Left lobe of liver (tissue), 2 donors: ENCODE measurements around the gene MEGF11. TPM values are rescaled to one million over a fixed set of nuclear protein-coding genes. Genes with fewer than 3 reads are reported as not detected.

Experiments
- ATAC-seq: fragments of 200-7000 bp; cut with Tn5 transposase; one replicate; pipeline ENCODE4 v1.9.1; 2020; ENCODE audit warnings: mild to moderate bottlenecking, moderate library complexity
- DNase-seq: peaks from one replicate; pipeline ENCODE4 v3.0.0-alpha.2; 2020; ENCODE audit warnings: low spot score
- total RNA-seq: library from RNA; stranded (reverse); gene quantifications from one replicate; pipeline ENCODE4 v1.2.1, GENCODE V29; 2021
- donor health status: DM: no; HTN: no; CAD: no; lungs with moderate emphysema.
- donor health status: DM: no; HTN: yes; CAD: no.

Gene MEGF11
- total RNA-seq, 1 donor from 2014 or later, result not detected

DNA sequence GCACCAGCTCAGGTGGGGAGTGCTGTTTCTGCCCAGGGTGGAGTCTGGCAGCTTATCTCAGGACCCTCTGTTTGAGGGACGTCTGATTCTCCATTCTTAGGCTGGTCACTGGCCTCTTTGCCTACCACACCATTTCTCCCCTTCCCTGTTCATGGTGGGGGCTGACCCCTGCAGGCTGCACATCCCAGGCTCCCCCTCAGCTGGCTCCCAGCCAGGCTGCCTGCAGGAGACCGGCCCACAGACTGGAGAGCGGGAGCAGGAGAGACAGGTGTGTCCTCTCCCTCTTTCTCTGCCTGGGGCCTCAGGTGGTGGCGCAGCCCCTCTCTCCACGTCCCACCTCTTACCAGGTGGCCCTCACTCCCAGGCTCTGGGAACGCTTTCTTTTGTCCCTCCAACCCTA, 323.4 kb downstream of the MEGF11 start:
- no peak for DNase-seq
- no peak for ATAC-seq

DNA sequence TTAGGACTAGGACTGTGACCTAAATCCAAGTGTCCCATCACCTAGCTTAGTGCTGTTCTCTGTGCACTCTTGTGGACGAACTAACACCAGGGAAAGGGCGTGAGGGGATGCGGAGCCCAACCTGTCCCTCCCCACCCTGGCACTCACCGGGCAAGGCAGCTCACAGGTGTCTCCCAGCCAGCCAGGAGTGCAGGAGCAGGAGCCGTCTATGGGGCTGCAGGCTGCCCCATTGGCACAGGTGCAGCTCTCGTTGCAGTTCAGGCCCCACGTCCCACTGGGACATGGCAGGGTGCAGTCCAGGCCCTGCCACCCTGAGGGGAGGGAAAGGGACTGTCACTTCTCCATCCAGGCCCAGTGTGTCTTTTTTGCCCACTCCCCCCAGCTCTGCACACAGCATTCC, 324.0 kb downstream of the MEGF11 start:
- DNase-seq (no peak), ATAC-seq (no peak)

DNA sequence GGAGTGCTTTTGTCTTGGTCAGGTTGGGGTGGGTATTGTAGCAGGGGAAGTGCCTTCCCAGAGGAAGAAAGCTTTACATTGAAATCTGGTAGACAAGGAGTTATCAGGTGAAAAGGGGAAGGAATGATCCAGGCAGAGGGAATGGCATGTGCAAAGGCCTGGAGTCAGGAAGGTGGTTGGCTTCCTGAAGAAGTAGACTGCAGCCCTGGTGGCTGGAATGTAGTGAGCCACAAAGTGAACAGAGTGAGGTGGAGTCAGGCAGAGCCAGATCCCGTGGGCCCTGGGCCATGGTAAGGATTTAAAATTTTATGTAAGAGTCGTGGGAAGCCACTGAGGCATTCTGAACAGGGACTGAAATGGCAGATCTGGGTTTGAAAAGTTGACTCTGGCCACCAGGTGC, 326.0 kb downstream of the MEGF11 start:
- no peak for ATAC-seq
- no peak for DNase-seq

DNA sequence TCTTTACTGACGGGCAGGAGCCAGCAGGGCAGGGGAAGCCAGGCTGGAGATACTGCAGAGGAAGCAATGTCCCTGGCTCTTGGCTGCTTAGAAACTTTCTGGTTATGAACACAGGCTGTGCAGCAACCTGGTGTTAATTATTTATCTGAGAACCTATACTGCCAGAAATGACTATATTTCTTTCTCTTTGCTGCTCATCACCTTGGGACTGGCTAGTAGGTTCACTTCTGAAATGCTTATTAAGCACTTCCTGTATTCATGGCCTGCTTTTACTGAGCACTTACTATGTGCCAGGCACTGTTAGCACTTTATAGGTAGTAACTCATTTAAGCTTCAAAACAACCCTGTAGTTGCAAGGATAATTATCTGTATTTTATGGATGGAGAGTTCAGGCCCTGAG, 326.7 kb downstream of the MEGF11 start:
- DNase-seq (no peak), ATAC-seq (no peak)

DNA sequence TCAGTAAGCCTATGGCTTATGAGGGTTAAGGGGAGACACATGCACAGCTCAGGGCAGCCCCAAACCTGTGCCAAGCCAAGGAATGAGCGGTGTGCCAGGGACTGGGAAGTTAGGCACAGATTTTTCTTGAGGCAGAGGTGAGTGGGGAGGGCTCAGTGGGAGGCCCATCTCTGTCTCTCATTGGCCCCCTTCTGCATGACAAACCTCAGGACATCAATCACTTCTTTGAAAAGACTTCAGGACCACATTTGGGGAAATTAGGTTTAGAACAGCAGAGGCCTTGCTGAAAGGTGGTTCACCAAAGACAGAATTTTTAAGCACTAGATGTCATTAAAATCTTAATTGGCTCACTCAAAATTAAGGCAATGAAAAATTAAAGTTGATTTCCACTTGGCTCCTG, 327.1 kb downstream of the MEGF11 start:
- DNase-seq (no peak), ATAC-seq (no peak)

DNA sequence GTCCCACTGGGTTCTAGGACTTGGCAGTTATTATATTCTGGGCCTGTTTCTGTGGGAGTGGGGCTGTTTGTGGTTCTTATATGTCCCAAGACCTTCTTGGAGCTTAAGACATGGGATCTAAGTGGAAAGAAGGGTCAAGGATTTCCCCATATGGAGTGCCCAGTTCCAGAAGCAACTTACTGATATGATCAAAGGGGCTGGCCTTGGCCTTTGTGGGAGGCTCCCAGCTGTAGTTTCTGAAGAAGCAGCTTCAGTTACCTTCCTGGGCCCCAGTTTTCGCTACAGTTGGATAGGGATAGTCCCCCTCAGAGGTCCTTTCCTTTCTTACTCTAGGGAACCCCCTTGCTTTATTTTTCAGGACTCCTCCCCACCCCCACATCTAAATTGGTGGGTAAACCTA, 328.2 kb downstream of the MEGF11 start:
- no peak for ATAC-seq
- DNase-seq, result no peak

DNA sequence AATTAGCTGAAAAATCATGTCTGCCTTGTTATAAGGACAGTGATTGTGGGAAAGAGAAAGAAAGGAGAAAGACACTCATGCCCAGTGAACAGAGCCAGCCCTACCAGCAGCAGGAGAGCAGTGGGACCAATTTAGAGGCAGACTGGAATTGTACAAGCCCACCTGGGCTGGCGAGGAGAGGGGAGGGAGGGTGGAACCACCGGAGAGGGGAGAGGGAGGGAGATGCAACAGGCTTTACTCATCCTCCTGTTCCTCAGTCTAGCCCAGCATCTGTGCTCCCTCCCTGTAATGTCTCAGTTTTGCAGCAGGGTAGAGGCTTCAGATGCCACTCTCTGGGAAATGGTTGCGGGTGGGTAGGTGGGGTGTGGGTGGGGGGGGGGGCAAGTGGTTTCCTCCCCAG, 329.5 kb downstream of the MEGF11 start:
- no peak for ATAC-seq
- no peak for DNase-seq

DNA sequence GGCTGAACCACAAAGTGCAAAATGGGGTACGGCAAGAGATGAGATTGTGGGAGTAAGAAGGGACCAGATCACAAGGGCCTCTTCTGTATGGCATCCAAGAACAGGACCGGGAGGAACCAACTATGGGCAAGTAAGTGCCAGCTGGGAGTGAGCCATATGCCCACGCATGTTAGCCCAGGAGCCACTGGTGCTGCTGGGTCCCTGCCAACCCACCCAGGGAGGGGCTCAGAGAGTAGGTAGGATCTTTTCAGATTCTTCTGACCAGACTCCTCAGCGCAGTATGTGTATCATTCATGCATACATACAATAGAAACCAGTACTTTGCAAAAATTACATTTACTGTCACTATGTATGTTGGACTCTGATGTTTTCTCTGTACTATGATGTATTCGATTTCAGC, 330.3 kb downstream of the MEGF11 start:
- ATAC-seq, result no peak
- DNase-seq, result no peak

DNA sequence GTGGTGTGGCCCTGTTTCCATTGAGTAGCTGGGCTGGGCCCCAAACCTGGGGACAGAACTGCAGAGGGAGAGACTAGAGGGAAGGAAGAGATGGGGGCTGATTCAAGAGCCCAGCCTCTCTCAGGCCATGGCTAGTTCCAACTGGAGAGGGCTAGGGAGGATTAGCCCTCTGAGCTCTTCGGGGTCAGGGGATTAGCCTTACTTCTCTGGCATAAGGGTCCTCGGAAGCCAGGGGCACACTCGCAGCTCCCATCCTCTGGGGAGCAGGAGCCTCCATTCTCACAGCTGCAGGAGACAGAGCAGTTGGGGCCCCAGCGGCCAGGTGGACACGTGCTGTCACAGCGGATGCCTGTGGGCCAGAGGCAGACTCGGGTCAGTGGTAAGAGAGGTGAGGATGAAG, 330.9 kb downstream of the MEGF11 start:
- DNase-seq, result no peak
- no peak for ATAC-seq

DNA sequence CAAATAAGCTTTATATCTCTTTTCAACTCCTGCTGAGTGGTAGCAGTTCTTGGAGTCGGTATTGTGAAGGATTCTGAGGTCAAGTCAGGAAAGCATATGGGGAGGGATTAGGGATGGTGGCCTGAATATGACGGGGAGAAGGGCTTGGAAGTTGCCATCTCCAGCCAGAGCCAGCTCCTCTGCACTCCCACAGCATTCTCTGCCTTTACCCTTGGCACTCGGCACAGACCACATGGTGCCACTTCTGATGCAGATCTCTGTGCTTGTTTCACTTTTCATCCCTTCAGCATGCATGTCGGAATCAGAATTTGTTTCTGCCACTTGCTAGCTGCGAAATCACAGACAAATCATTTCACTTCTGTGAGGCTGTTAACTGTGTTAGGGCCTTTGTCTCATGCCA, 331.8 kb downstream of the MEGF11 start:
- ATAC-seq (no peak), DNase-seq (no peak)

DNA sequence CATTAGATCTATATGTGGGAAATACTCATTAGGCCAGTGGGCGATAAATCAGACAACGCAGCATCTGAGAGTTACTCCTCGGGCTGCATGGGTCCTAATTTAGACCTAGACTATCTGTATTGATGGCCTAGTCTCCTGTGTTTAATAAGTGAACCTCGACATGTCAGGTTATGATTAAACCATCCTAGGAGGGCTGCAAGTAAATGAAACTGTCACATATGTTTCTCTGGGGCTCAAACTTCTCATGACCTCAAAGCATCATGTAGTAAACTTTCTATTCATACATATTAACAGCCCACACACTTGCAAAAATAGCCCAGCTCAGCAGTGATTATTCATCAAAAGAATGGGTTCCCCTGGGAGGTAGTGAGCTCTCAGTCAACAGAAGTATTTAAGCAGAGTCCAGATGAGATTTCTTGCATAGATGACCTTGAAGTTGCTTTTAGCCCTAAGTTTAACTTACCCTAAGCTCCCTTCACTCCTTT, 332.7 kb downstream of the MEGF11 start:
- DNase-seq, result no peak
- ATAC-seq, result no peak

DNA sequence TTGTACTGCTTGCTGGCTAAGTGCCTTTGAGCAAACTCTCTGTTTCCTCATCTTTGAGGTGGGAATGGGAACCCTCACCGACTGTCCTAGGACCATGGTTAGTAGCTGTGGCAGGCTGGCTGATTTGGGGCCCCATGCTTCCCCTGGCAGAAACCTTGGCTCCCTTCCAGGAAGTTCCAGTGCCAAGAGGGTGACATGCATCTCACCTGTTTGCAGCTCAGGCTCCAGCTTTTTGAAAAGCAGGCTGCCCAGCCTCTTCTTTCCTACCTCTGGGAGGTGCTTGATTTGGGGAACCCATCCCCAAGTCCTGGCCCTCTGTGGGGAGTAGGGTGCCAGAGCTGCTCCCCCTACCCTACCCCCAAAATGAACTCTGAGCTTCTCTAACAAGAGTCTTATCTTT, 333.4 kb downstream of the MEGF11 start:
- ATAC-seq, result no peak
- DNase-seq, result no peak

DNA sequence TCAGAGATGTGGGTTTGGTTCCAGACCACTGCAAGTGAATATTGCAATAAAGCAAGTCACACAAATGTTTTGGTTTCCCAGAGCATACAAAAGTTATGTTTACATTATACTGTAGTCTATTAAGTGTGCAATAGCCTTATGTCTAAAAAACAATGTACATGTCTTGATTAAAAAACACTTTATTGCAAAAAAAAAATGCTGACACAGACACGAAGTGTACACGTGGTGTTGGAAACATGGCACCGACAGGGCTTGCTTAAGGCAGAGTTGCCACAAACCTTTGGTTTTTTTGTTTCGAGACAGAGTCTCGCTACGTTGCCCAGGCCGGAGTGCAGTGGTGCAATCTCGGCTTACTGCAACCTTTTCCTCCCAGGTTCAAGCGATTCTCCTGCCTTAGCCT, 334.2 kb downstream of the MEGF11 start:
- ATAC-seq (no peak), DNase-seq (no peak)

DNA sequence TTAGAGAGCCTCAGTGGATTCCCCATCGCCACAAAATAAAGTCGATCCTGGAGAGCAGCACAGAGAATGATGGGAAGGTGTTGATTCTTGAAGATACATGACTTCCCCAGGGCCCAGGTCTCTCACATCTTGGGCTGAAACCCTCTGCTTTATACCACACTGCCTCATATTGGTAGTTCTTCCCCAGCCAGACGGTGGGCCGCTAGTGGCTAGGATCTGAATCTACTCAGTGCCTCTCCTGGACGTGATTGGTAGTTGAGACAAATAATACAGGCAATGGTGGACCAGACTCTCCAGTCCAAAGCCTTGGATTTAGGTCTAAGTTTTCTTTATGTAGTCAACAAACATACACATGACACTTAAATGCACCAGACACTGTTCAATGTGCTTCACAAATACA, 334.6 kb downstream of the MEGF11 start:
- DNase-seq (no peak), ATAC-seq (no peak)

DNA sequence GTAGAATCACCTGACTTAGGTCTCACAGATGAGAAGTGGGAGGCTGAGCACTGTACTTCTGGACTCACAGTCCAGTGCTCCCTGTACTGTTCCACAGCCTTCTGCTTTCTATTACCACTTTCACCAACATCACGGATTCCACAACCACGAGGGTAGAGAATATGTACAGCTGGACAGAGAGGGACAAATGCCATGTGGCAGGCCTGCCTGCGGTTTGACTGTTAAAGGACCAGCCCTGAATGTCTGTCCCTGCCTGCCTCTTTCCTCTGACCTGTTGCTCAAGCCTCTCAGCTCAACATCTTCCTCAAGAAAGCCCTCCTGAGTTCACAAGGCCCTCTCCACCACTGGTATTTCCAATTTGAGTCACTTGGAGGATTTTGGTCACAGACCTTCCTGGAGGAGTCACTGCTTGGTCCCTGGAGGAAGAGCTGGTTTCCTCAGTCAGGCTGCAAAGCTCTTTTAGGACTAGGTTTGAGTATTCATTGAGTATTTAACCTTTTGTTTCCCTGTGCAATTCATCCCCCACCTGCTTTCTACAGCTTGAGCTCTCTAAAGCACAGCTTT, 335.1 kb downstream of the MEGF11 start:
- DNase-seq (no peak), ATAC-seq (no peak)

DNA sequence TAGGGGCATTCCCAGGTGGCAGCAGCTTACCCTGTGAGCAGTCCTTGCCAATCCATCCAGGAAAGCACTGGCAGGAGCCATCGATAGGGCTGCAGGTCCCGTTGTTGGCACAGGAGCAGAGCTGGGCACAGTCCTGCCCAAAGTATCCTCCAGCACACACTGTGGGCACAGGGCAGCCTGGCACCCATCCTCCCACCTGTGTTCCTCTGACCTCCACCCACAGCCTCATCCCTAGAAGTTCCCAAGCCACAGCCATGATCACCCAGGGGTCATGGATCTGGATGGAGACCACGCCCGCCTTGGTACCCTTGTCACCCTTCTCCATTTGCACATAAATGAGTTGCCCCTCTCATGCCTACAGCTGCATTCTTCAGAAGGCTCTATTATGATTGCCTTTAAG, 335.6 kb downstream of the MEGF11 start:
- no peak for ATAC-seq
- DNase-seq, result no peak

DNA sequence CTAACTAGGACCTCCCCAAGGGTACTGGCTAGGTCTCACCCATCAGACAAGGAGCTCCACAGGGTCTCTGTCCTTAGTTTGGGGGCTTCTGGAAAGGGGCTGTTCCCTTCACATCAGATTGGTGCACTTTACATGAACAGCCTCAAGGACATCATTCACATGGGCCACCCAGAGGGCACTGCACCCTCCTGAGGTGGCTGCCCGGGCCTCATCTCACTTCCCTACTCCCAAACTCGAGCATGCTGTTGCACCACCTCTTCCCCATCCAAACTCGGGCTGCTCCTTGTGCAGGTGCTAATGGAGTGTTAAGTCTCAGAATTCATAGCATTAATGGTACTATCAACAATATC, 336.2 kb downstream of the MEGF11 start:
- DNase-seq (no peak), ATAC-seq (no peak)

DNA sequence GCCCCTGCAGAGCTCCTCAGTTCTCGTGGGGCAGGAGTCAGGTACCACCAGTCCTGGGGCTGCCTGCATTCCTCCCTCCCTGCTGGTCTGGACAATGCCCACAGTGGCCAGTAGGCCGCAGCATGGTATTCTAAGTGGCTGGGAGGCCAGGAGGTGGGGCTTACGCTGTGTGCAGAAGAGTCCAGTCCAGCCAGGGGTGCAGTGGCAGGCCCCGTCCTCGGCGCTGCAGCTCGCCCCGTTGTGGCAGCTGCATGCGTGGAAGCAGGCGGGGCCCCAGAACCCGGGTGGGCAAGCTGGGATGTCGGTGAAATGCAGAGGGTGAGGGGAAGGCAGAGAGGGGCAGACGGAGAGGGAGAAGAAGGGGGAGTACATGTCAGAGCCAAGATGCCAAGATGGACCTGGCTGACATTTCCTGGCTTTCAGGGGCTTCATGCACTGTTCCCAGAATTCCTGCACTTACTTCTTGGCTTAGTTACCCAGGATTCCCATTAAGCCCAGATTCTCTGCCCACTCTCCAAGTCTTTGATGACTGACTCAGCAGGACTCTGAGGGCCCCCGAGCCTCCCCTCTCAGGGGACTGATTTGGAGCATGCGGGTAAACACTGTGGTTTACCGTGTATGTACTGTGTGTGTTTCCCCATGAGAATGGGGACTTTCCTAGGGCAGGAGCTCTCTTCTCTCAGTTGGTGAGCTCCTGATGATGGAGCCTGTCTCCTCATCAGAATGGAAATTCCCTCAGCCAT, 336.7 kb downstream of the MEGF11 start:
- DNase-seq, result no peak
- peak; percentile 90 for ATAC-seq

DNA sequence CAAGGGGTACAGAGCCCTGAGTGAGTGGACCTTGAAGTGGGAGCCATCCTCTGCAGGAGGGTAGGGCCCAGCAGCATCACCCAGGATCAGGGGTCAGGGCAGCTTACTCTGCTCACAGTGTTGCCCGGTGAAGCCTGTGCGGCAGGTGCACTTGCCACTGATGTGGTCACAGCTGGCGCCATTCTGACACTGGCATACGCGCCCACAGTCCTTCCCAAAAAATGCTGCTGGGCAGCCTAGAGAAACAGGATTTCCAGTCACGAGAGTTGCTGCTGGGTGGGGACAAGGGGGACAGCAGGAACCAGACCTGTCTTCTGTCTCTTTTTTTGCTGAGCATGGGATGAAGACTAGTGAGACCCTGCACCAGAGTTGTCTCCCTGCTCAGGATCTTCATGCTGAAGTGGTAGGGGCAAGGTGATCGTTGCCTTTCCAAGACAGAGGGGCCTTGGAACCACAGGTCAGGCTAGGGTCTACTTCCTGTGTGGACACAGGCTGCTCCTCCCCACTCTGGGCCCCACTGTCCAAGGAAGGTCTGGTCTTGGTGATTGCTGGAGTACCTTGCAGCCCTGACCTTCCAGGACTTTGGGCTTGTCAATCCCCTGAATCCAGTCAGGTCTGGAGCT, 337.4 kb downstream of the MEGF11 start:
- ATAC-seq (peak; percentile 8), DNase-seq (no peak)

DNA sequence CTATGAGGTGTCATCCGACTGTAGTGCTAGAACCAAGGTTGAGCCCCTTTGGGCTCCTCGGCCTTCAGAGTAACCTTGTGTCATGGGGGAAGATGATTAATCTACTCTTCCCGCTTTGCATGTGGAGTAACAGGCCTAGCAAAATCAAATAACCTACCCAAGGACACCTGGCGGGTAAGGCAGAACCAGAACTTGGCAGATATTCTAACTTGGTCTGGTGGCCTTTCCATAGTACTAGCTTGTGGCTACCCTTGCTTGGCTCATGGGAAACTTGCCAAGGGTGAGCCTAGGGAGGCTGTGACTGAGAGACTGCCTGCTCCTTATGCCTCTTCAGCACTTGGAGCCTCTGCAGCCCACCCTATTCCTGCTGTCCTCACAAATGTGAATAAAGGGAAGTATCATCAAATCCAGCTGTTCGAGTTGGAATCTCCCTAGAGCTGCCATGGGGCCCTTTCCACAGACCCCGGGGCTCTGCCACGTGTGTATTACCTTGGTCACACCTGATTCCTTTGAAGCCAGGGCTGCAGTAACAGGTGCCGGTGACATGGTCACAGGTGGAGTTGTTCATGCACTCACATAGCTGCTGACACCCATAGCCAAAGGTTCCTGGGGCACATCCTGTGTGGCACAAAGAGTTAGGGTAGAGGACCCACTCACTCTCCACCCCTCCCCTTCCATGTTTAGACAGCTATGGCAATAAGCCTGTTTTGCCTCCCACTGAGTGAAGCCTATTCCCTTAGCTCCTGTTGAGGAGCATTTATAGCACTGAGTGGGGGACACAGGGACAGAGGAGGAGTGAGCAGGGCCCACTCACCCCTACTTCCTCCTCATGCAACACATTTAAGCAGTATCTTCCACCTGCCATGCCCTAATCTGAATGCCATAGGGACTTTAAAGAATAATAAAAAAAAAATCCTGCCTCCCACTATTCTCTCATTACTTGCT, 338.3 kb downstream of the MEGF11 start:
- no peak for ATAC-seq
- DNase-seq, result no peak

DNA sequence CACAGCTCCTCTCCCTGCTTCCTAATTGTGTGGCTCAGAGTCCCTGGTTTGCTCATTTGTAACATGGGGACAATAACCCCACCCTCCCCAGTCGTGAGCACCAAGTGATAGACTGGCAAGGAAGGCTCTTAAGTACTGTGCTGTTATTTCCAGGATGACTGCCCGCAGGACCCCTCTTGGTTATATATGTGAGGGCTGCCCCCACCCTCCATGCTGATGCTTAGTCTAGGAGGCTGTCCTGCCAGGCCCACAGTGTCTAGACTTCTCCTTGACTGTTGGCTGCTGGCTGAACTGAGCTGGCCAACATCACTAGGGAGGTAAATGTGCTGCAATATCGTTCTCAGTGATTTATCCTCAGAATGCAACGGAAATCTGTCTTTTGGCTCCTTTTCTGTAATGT, 339.2 kb downstream of the MEGF11 start:
- DNase-seq (no peak), ATAC-seq (no peak)
